GM18951 (cell line): ENCODE results near the gene IL2RA.

ENCODE experiments used
- POLR2A ChIP-seq: IDR thresholded peaks from 4 replicates; pipeline ENCODE4 v1.6.1; 2011; ENCODE audit warnings: mild to moderate bottlenecking; ENCODE audit not compliant: insufficient read length, insufficient read depth; ENCODE audit errors: extremely low read depth
- in situ Hi-C: fragments of 300-500 bp; cut with MboI; formaldehyde crosslinking; loops from one replicate; pipeline ENCODE4 v1.12.0; 2022; ENCODE audit warnings: low sequenced_read_pairs, mixed read lengths, inconsistent platforms; ENCODE audit not compliant: unreplicated experiment

Gene IL2RA

GRCh38 chr10:6002809-6003510, 59.2 kb downstream of the IL2RA start:
- no peak for TF ChIP-seq POLR2A
- in situ Hi-C loops, result no loop called here

GRCh38 chr10:5999440-6000165, 62.6 kb downstream of the IL2RA start:
- no peak for TF ChIP-seq POLR2A
- in situ Hi-C loops, result no loop called here

GRCh38 chr10:5996696-5997095, 65.5 kb downstream of the IL2RA start:
- TF ChIP-seq POLR2A, result no peak
- in situ Hi-C loops, result no loop called here

GRCh38 chr10:5992398-5992797, 69.8 kb downstream of the IL2RA start:
- in situ Hi-C loops, result no loop called here
- TF ChIP-seq POLR2A, result no peak

- TF ChIP-seq POLR2A, result no peak
- in situ Hi-C loops, result no loop called here
Observed at GRCh38 chr10:5991708-5992107, 70.5 kb downstream of the IL2RA start.

GRCh38 chr10:5989756-5990155, 72.4 kb downstream of the IL2RA start:
- in situ Hi-C loops, result no loop called here
- TF ChIP-seq POLR2A, result no peak

- in situ Hi-C loops, result no loop called here
- no peak for TF ChIP-seq POLR2A
Observed at GRCh38 chr10:5988336-5988920, 73.7 kb downstream of the IL2RA start.

GRCh38 chr10:5987747-5988146, 74.4 kb downstream of the IL2RA start:
- in situ Hi-C loops, result no loop called here
- TF ChIP-seq POLR2A, result no peak

- in situ Hi-C loops, result no loop called here
- TF ChIP-seq POLR2A, result no peak
Observed at GRCh38 chr10:5985029-5985428, 77.1 kb downstream of the IL2RA start.

GRCh38 chr10:5983774-5984173, 78.4 kb downstream of the IL2RA start:
- no peak for TF ChIP-seq POLR2A
- in situ Hi-C loops, result no loop called here

GRCh38 chr10:5981529-5981928, 80.6 kb downstream of the IL2RA start:
- TF ChIP-seq POLR2A, result no peak
- in situ Hi-C loops, result no loop called here

GRCh38 chr10:5978230-5978489, 84.0 kb downstream of the IL2RA start:
- in situ Hi-C loops, result no loop called here
- TF ChIP-seq POLR2A, result no peak

- TF ChIP-seq POLR2A, result peak; percentile 63
- in situ Hi-C loops, result no loop called here
Observed at GRCh38 chr10:5977471-5978229, 84.5 kb downstream of the IL2RA start, which contains the start of gene IL15RA. Gene IL15RA (minus strand): TSS chr10:5977543. CDS start chr10:5977492, 51 bp downstream.
